Measurements from ENCODE around the gene CDK5RAP2.

Gene CDK5RAP2

DNA sequence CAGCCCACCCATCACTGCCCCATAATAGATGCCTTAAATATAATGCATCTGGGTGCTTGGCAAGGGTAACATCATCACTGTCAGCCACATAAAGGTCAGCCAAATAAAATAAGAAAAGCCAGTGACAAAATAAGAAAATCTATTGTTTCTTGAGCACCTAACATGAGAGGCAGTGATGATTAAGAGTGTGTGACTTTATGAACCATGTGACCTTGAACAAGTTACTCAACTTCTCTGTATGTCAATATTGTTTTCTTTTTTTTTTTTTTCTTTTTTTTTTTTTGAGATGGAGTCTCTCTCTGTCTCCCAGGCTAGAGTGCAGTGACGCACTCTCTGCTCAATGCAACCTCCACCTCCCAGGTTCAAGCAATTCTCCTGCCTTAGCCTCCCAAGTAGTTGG lies 98.7 kb downstream of the CDK5RAP2 start:
- TF ChIP-seq CREB1 (IDR thresholded peaks at IDR 0.05; ENCODE audit: low read depth): no peak
- no peak for TF ChIP-seq EP300 (IDR thresholded peaks at IDR 0.05; ENCODE audit: borderline replicate concordance)
- no peak for TF ChIP-seq TCF12 (IDR thresholded peaks at IDR 0.05; ENCODE audit: low read depth)
- TF ChIP-seq ZBTB7A (IDR thresholded peaks at IDR 0.05; ENCODE audit: low read depth): no peak
- no peak for TF ChIP-seq CEBPB (IDR thresholded peaks at IDR 0.05)
- TF ChIP-seq, protein P1, sequence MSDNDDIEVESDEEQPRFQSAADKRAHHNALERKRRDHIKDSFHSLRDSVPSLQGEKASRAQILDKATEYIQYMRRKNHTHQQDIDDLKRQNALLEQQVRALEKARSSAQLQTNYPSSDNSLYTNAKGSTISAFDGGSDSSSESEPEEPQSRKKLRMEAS (IDR thresholded peaks at IDR 0.05): no peak
- no peak for TF ChIP-seq TAF1 (IDR thresholded peaks at IDR 0.05; ENCODE audit: low read depth)
- TF ChIP-seq, protein P2, sequence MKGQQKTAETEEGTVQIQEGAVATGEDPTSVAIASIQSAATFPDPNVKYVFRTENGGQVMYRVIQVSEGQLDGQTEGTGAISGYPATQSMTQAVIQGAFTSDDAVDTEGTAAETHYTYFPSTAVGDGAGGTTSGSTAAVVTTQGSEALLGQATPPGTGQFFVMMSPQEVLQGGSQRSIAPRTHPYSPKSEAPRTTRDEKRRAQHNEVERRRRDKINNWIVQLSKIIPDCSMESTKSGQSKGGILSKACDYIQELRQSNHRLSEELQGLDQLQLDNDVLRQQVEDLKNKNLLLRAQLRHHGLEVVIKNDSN (IDR thresholded peaks at IDR 0.05): no peak
- no peak for TF ChIP-seq NFIC (IDR thresholded peaks at IDR 0.05)
- no peak for TF ChIP-seq YY1 (IDR thresholded peaks at IDR 0.05; ENCODE audit: low read depth)
- no peak for TF ChIP-seq EGR1 (IDR thresholded peaks at IDR 0.05)
- TF ChIP-seq, protein P3, sequence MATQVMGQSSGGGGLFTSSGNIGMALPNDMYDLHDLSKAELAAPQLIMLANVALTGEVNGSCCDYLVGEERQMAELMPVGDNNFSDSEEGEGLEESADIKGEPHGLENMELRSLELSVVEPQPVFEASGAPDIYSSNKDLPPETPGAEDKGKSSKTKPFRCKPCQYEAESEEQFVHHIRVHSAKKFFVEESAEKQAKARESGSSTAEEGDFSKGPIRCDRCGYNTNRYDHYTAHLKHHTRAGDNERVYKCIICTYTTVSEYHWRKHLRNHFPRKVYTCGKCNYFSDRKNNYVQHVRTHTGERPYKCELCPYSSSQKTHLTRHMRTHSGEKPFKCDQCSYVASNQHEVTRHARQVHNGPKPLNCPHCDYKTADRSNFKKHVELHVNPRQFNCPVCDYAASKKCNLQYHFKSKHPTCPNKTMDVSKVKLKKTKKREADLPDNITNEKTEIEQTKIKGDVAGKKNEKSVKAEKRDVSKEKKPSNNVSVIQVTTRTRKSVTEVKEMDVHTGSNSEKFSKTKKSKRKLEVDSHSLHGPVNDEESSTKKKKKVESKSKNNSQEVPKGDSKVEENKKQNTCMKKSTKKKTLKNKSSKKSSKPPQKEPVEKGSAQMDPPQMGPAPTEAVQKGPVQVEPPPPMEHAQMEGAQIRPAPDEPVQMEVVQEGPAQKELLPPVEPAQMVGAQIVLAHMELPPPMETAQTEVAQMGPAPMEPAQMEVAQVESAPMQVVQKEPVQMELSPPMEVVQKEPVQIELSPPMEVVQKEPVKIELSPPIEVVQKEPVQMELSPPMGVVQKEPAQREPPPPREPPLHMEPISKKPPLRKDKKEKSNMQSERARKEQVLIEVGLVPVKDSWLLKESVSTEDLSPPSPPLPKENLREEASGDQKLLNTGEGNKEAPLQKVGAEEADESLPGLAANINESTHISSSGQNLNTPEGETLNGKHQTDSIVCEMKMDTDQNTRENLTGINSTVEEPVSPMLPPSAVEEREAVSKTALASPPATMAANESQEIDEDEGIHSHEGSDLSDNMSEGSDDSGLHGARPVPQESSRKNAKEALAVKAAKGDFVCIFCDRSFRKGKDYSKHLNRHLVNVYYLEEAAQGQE (IDR thresholded peaks at IDR 0.05; ENCODE audit: low read depth): no peak
- TF ChIP-seq FOXM1 (IDR thresholded peaks at IDR 0.05; ENCODE audit: borderline replicate concordance, low read depth): no peak
- no peak for TF ChIP-seq RAD21 (IDR thresholded peaks at IDR 0.05; ENCODE audit: low read depth)
- TF ChIP-seq TEAD4 (IDR thresholded peaks at IDR 0.05): no peak

DNA sequence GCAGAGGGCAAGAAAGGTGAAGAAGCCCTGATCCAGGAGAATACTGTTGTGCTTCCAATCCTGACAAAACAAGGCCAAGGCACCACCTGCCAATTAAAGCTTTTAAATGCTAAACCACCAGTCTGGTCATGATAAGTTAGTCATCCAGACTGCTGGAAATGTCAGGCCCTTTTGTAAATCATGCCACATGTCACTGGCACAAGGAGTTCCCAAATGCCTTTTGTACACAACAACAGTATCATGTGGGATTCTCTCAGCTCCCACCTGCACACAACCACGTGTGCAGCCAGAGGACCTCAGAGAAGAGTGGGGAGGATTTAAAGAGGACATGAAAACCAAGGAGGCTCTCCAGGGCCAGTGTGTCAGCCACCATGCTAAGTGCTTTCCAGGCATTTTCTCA lies 99.3 kb downstream of the CDK5RAP2 start:
- TF ChIP-seq EP300 (IDR thresholded peaks at IDR 0.05; ENCODE audit: borderline replicate concordance): no peak
- no peak for TF ChIP-seq CEBPB (IDR thresholded peaks at IDR 0.05)
- no peak for TF ChIP-seq RAD21 (IDR thresholded peaks at IDR 0.05; ENCODE audit: low read depth)
- TF ChIP-seq, protein P2 (IDR thresholded peaks at IDR 0.05): no peak
- TF ChIP-seq TEAD4 (IDR thresholded peaks at IDR 0.05): no peak
- TF ChIP-seq ZBTB7A (IDR thresholded peaks at IDR 0.05; ENCODE audit: low read depth): no peak
- TF ChIP-seq FOXM1 (IDR thresholded peaks at IDR 0.05; ENCODE audit: borderline replicate concordance, low read depth): no peak
- TF ChIP-seq TAF1 (IDR thresholded peaks at IDR 0.05; ENCODE audit: low read depth): no peak
- TF ChIP-seq, protein P1 (IDR thresholded peaks at IDR 0.05): no peak

DNA sequence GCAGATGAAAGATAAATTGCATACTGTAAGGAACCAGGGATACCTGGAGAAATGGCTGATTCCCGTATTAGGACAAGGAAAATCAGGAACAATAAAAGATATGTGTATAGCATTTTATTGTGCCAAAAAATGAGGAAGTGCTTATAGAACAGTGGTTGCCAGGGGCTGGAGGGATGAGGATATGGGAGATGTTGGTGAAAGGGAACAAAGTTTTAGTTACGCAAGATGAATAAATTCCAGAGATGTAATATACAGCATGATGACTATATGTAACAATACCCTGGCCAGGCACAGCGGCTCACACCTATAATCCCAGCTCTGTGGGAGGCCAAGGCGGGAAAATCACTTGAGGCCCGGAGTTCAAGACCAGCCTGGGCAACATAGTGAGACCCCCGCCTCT lies 101.8 kb downstream of the CDK5RAP2 start:
- TF ChIP-seq, protein P3 (IDR thresholded peaks at IDR 0.05; ENCODE audit: low read depth): no peak
- peak; percentile 53; the same call in 1 of the 2 replicates for TF ChIP-seq CEBPB (IDR thresholded peaks at IDR 0.05)

DNA sequence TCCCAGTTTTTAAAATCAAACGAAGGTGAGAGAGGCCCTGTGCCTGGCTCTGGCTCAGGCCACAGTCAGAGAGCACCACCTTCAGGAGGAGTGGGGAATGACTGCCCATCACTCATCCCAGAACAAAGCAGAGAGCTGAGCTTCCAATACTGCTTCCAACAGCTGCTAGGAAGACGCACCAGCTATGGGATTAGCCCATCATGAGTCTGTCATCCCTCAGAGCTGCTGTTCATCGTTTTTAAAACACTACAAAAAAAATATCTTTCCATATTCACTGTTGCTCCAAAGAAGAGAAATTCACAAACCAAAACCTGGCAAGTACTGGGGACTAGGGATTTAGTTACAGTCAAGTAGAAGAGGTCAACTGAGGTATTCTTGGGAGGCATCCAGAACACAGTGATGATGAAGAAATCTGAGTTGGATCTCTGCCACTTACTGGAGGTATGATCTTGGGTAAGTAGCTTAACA lies 102.4 kb downstream of the CDK5RAP2 start:
- peak; percentile 47; the same call in 1 of the 2 replicates for TF ChIP-seq CEBPB (IDR thresholded peaks at IDR 0.05)
- TF ChIP-seq TCF12 (IDR thresholded peaks at IDR 0.05; ENCODE audit: low read depth): no peak
- peak; percentile 30; the same call in 1 of the 2 replicates for TF ChIP-seq NFIC (IDR thresholded peaks at IDR 0.05)
- TF ChIP-seq RAD21 (IDR thresholded peaks at IDR 0.05; ENCODE audit: low read depth): peak; percentile 73
- TF ChIP-seq, protein P1 (IDR thresholded peaks at IDR 0.05): no peak

DNA sequence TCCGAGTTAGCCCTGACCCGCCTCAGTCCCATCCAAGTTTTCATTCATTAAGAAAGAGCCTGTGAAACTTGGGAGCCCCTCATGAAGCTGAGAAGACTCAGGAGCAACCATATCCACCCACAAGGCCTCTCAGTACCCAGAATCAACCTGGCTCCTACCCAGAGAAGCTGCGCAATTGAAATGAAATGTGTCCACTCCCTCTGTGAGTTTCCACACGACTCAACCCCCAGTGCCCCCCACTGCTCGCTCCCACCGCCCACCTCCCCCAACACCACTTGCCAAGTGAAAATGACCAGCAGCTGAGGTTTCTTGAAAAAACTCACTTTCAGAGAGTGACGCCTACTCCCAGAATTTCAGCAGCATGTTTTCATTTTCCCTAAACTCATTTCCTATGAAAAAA lies 104.6 kb downstream of the CDK5RAP2 start:
- TF ChIP-seq TAF1 (IDR thresholded peaks at IDR 0.05; ENCODE audit: low read depth) (no peak), RAD21 (IDR thresholded peaks at IDR 0.05; ENCODE audit: low read depth) (no peak), NFIC (IDR thresholded peaks at IDR 0.05) (no peak), EP300 (IDR thresholded peaks at IDR 0.05; ENCODE audit: borderline replicate concordance) (no peak), YY1 (IDR thresholded peaks at IDR 0.05; ENCODE audit: low read depth) (no peak), ZBTB7A (IDR thresholded peaks at IDR 0.05; ENCODE audit: low read depth) (no peak), EGR1 (IDR thresholded peaks at IDR 0.05) (no peak), CREB1 (IDR thresholded peaks at IDR 0.05; ENCODE audit: low read depth) (no peak), TEAD4 (IDR thresholded peaks at IDR 0.05) (no peak), TCF12 (IDR thresholded peaks at IDR 0.05; ENCODE audit: low read depth) (no peak), FOXM1 (IDR thresholded peaks at IDR 0.05; ENCODE audit: borderline replicate concordance, low read depth) (no peak), CEBPB (IDR thresholded peaks at IDR 0.05) (no peak)
- TF ChIP-seq, protein P3 (IDR thresholded peaks at IDR 0.05; ENCODE audit: low read depth): no peak
- TF ChIP-seq, protein P1 (IDR thresholded peaks at IDR 0.05): no peak
- TF ChIP-seq, protein P2 (IDR thresholded peaks at IDR 0.05): no peak
